CD4-positive, alpha-beta T cell treated with Interleukin-4 for 1 hour (primary cell): Measurements from ENCODE around the gene NFASC.

ENCODE experiments used
- DNase-seq, 2 donors: peaks; one replicate each; pipeline ENCODE4 v3.0.0-alpha.2; 2020 to 2022

Gene NFASC

GRCh38 chr1:204891860-204892259 is 21.2 kb downstream of the NFASC start:
- DNase-seq: no peak

DNA sequence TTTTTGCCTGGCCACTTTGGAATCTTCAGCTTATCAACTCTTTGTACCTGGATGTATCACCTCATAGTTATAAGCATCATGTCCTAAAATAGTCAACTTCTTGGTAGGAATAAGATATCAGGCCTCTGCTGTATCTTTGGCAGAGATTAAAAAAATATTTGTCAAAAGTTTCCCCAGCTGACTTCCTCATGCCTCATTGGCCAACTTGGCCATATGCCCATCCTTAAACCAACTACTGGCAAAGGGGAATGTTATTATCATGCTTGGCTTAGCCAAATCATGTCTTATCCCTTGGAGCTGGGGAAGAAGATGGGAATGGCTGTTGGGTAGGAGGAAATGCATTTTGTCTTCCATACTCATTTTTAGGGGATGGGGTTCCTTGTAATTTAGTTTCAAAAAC is 23.4 kb downstream of the NFASC start:
- DNase-seq: no peak

GRCh38 chr1:204894606-204895005 is 23.9 kb downstream of the NFASC start:
- DNase-seq: no peak

DNA sequence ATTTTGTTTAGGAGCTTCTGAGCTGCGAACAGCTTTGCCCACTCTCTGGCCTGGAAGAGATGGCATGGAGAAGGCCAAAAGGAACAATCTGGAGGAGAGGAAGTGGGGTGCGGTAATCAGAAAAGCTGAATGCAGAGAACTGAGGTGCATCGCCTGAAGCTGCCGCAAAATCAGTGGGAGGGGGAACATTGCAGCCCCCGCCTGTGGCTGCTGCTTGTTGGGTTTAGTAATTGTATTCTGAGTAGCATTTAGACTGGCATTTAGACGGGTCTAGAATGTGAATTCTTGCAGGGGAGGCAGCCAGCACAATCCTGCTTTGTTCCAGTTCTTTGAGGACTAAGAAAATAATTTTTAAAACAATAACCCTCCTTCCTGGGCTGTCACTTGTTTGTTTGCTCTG is 25.4 kb downstream of the NFASC start:
- no peak for DNase-seq

GRCh38 chr1:204896787-204897469 is 26.3 kb downstream of the NFASC start:
- DNase-seq: no peak

- DNase-seq: no peak
These were observed 30.1 kb downstream of the NFASC start for GRCh38 chr1:204900721-204901120.

- DNase-seq: no peak
These were observed 32.0 kb downstream of the NFASC start for GRCh38 chr1:204902671-204903070.

- DNase-seq: no peak
These were observed 33.7 kb downstream of the NFASC start for GRCh38 chr1:204904228-204904810.

GRCh38 chr1:204909109-204909508 is 38.4 kb downstream of the NFASC start:
- no peak for DNase-seq

DNA sequence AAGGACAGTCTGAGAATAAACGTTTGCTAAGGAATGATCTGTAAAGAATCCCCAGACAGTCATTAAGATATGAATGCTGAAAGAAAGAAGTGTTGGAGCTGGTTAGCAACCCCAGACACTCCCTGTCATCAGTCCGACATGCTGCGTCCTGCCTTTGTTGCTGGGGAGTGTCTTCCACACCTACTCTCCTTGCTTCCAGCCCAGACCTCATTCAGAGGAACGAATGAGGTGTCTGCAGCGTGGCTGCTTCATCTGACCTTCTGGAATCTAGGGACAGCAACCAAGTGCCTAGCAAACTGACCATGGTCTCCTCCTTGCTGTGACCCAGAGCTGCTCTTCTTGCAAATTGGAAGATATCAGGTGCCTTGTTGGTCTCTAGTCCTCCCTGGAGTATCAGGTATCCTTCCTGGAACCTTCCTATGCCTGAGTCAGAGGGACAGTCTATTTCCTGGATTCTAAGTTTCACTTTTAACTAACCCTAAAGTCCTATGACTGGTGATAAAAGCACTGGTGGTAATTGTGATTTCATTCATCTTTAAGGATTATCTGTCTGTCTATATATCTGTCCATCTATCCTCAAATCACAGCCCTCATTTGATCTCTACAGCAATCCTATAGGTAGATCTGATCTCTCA is 45.3 kb downstream of the NFASC start:
- DNase-seq: no peak

DNA sequence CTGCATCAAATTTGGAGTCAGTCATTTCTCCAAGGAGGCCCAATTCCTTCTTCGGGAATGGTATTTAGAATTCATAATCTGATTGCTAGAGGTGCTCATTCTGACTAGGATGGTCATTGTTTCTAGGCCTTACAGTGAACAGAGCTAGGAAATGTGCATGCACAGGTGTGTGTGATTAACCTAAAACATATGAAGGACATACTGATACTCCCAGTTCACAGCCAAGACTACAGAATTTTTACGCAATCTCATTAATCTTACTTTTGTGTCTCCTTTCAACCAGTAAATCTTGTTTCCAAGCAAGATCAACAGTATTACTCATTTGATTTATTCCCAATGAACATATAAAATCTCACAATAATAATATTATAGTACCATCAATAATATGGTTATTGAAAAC is 47.1 kb downstream of the NFASC start:
- no peak for DNase-seq

GRCh38 chr1:204920511-204920910 is 49.8 kb downstream of the NFASC start:
- no peak for DNase-seq

- no peak for DNase-seq
These were observed 50.3 kb downstream of the NFASC start for GRCh38 chr1:204920967-204921366.

DNA sequence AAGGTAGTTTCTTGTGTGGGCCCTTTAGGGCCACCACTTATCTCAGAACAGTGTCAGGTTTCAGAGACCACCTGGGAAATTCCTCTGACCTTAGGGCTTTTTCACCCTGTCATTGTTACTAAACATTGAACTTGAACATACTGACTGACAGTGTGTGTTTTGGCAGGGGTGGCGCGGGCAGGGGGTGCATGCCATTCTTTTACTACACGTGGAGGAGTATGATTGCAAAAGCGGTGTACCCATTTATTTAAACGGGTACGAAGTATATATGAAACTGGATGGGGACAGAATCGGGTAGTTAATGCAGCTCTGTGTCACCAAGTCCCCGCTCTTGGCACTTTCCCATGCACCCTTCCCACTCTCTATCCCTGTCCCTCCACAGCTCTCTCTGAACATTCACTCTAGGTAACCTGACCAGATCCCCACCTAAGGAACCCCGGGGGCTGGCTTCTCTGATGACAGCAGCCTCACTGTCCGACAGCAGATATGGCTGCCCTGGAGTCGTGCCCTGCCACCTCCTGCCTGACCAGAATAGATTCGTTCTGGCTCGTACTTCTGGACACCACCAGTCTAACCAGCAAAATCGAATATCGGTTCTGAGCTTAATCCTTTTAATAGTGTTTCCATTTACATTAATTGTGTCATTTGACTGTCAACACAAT is 51.3 kb downstream of the NFASC start:
- DNase-seq: no peak

GRCh38 chr1:204923201-204923600 is 52.5 kb downstream of the NFASC start:
- no peak for DNase-seq

- no peak for DNase-seq
These were observed 53.0 kb downstream of the NFASC start for GRCh38 chr1:204923626-204924012.

GRCh38 chr1:204924013-204924759 is 53.5 kb downstream of the NFASC start:
- no peak for DNase-seq

DNA sequence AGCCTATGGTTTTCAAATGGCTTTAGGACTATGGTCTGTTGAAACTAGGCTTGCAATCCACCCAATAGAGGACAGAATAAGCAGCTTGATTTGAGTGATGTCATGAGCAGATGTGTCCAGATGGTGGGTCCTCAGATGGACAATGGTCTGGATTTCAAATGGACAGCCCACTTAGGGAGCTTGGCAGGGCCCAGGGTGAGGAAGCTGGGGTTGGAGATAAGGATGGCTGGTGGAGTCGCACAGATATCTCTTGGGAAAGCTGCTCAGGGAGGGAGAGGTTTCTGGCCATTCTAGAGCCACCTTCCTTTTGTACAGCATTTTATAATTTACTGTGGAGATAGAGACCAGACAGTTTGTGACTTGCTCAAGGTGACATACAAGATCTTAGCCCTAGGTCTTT is 55.0 kb downstream of the NFASC start:
- no peak for DNase-seq

DNA sequence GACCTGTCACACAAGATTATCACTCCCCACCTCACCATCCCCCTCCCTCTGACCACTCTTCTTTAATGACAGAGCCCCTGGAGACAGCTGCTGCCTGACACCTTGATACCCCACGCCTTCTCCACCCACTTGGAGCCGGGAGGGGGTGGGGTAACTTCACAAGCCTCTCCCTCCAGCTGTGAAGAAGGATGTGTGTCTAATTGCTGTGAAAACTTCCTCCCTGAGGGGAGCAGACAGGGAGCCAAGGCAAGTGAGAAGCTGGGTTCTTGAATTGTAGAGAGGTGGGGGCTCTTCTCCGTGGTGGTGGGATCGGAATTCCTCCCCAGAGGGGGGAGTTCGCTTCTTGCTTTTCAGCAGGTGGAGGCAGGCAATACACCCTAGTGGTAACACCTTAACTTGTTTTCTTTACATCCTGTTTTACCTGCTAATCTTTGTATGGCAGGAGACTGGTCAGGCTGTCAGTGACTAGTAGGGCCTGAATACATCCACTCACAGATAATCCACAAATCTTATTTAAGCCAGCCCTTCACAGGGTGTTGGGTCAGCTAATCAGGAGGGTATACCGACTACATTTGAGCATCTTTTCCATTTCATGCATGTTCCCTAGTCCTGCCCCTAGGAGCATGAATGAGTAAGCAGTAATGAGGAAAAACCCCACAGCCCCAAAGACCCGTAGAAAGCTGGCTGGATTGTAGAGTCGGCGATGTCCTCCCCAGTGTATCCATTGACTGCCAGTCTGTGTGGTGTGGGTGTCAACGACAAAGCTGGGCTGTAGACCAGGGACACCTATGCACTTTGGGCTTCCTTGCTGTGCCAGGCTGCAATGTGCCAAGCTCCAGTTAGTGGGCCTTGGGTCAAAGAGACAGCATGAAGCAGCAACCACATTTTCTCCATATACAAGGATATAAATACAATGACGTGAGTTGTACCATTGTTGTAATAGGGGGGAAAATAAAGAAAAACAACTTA is 57.3 kb downstream of the NFASC start:
- DNase-seq: no peak

- no peak for DNase-seq
These were observed 58.2 kb downstream of the NFASC start for GRCh38 chr1:204928671-204929486.
